ENCODE results near the gene HIPK2. TPM values are rescaled to one million over a fixed set of nuclear protein-coding genes. Genes with fewer than 3 reads are reported as not detected.

HIPK2 gene
- total RNA-seq, 1 experiment from 2014 or later, result 8.6 TPM

DNA sequence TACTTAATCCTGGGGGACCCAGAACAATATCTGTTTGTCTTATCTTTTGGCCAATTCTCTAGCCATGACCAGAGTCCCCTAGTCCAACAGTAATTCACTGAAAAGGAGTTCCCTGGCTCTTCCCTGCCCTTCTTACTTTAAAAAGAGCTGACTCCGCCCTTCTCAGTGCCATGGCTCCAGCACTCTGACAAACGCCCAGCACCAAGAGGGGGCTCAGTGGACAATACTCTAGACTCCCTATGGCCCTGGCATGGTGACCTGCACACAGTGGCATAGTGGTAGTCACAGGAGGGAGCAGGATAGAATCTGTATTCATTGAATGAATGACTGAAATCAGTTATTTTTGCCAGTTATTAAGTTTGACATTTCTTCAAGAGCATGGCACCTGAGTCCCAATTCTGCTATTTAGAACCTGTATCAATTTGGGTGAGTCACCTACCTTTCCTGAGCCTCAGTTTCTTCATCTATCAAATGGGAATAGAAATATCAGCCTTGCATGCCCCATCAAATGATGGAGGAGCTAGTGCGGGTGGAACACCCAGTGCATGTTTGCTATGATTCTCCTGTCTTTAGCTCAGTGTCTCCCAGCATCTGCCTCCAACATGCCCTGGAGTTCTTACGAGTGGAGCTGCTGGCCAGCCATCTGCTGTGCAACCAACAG, 184.9 kb downstream of the HIPK2 start:
- DNase-seq, result no peak
- Histone ChIP-seq H3K27me3 (ENCODE audit: control insufficient read depth, insufficient read depth, low read length) (no peaks in the 10 kb centered on the region), H3K36me3 (replicated peaks; ENCODE audit: control insufficient read depth, insufficient read depth, low read length) (peaks cover 2% of the 10 kb centered on the region), H3K4me3 (ENCODE audit: insufficient read depth, low read depth, low read length) (no peak overlapping the region)

GRCh38 chr7:139591550-139592195, 186.1 kb downstream of the HIPK2 start:
- H3K4me3 ChIP-seq (ENCODE audit: insufficient read depth, low read depth, low read length), result no peak overlapping the region
- peaks cover 2% of the 10 kb centered on the region for H3K36me3 ChIP-seq (replicated peaks; ENCODE audit: control insufficient read depth, insufficient read depth, low read length)
- no peak for DNase-seq
- H3K27me3 ChIP-seq (ENCODE audit: control insufficient read depth, insufficient read depth, low read length), result no peaks in the 10 kb centered on the region

DNA sequence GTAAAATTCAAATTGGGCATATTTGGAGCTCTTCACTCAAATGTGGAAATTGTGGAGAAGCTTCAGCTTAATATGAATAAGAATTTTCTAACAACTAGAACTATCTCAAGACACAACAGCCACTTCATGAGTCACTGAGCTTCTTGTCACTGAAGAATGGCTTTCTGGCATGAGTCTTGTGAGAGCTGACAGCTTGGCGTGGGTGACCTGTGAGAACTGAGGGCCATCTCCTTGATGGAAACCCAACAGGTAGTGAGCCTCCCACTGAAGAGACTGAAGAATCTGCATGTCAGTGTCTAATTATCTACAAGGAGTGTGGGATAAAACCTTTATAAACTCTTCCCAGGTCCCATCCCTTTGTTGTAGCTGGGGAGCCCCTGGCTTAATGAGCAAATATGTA, 188.3 kb downstream of the HIPK2 start:
- H3K36me3 ChIP-seq (replicated peaks; ENCODE audit: control insufficient read depth, insufficient read depth, low read length), result peaks cover 1% of the 10 kb centered on the region

DNA sequence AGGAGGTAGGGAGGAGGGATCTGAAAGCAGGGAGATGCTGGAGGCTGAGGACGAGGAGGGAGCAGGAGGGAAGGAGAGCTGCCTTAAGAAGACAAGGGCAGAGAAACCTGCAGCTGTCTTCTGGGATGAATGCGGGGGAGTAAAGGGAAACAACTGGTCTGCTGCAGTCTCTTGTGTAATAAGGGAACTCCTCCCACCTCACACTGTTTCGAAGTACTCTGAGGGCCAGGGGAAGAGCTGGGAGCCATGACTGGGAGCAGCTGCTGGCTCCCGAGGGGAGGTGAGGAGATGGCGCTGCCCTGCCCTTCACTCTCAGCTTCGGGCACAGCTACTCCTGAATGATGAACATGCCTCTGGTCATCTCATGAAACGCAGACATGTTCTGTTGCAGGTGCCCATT, 189.2 kb downstream of the HIPK2 start:
- Histone ChIP-seq H3K27me3 (ENCODE audit: control insufficient read depth, insufficient read depth, low read length) (no peaks in the 10 kb centered on the region), H3K36me3 (replicated peaks; ENCODE audit: control insufficient read depth, insufficient read depth, low read length) (no peaks in the 10 kb centered on the region; the same call in none of the 2 replicates), H3K4me3 (ENCODE audit: insufficient read depth, low read depth, low read length) (no peak overlapping the region)
- DNase-seq, result peak; percentile 57

More for the DNA sequence above, 188.3 kb downstream of the HIPK2 start:
- no peaks in the 10 kb centered on the region for H3K27me3 ChIP-seq (ENCODE audit: control insufficient read depth, insufficient read depth, low read length)
- DNase-seq, result no peak
- H3K4me3 ChIP-seq (ENCODE audit: insufficient read depth, low read depth, low read length), result no peak overlapping the region

- Histone ChIP-seq H3K36me3 (replicated peaks; ENCODE audit: control insufficient read depth, insufficient read depth, low read length) (no peaks in the 10 kb centered on the region; the same call in none of the 2 replicates), H3K27me3 (ENCODE audit: control insufficient read depth, insufficient read depth, low read length) (no peaks in the 10 kb centered on the region), H3K4me3 (ENCODE audit: insufficient read depth, low read depth, low read length) (no peak overlapping the region)
- no peak for DNase-seq
Measured at GRCh38 chr7:139587535-139587934, 190.3 kb downstream of the HIPK2 start.

- Histone ChIP-seq H3K36me3 (replicated peaks; ENCODE audit: control insufficient read depth, insufficient read depth, low read length) (no peaks in the 10 kb centered on the region; the same call in 1 of the 2 replicates), H3K27me3 (ENCODE audit: control insufficient read depth, insufficient read depth, low read length) (no peaks in the 10 kb centered on the region), H3K4me3 (ENCODE audit: insufficient read depth, low read depth, low read length) (no peak overlapping the region)
- no peak for DNase-seq
Measured at GRCh38 chr7:139586286-139586685, 191.5 kb downstream of the HIPK2 start.

- Histone ChIP-seq H3K4me3 (ENCODE audit: insufficient read depth, low read depth, low read length) (no peak overlapping the region), H3K36me3 (replicated peaks; ENCODE audit: control insufficient read depth, insufficient read depth, low read length) (no peaks in the 10 kb centered on the region; the same call in 1 of the 2 replicates), H3K27me3 (ENCODE audit: control insufficient read depth, insufficient read depth, low read length) (no peaks in the 10 kb centered on the region)
- no peak for DNase-seq
Measured at GRCh38 chr7:139585042-139585441, 192.8 kb downstream of the HIPK2 start.

DNA sequence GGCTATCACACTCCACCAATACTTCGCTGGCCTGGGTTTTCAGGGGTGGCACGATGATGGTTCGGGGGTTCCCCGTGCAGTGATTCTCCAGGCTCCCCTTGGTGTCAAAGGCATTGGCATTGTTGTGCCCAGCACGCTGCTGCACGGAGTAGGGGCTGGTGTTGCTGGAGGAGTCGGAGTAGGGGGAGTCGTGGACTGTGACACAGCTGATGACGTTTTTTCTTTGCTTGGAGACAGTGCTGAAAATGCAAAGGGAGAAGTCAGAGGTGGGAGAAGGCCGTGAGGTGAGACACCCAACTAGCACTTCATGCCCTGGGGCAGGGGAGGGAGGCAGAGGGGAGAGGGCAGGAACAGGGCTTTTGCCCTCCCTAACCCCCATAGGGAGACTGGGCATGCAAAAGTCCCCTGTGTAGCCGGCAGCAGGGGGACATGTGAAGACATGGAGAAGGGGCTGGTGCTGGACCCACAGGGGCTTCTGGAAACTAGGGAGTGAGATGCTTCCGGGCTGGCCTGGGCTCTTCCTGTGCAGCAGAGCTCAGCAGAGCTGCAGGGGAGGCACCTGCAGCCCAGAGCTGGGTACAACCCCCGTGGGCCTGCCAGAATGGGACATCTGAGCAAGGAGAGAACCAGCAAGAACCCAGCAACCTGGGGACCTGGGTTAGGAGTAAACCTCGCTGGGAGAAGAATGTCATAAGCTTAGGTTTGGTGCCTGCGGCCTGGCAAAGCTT, 193.8 kb downstream of the HIPK2 start:
- Histone ChIP-seq H3K36me3 (replicated peaks; ENCODE audit: control insufficient read depth, insufficient read depth, low read length) (no peaks in the 10 kb centered on the region; the same call in 1 of the 2 replicates), H3K27me3 (ENCODE audit: control insufficient read depth, insufficient read depth, low read length) (no peaks in the 10 kb centered on the region), H3K4me3 (ENCODE audit: insufficient read depth, low read depth, low read length) (no peak overlapping the region)
- DNase-seq, result no peak

- H3K27me3 ChIP-seq (ENCODE audit: control insufficient read depth, insufficient read depth, low read length), result no peaks in the 10 kb centered on the region
- no peaks in the 10 kb centered on the region for H3K36me3 ChIP-seq (replicated peaks; ENCODE audit: control insufficient read depth, insufficient read depth, low read length)
- no peak for DNase-seq
- H3K4me3 ChIP-seq (ENCODE audit: insufficient read depth, low read depth, low read length), result no peak overlapping the region
Measured at GRCh38 chr7:139582671-139583155, 195.1 kb downstream of the HIPK2 start.

GRCh38 chr7:139582130-139582650, 195.6 kb downstream of the HIPK2 start:
- Histone ChIP-seq H3K27me3 (ENCODE audit: control insufficient read depth, insufficient read depth, low read length) (no peaks in the 10 kb centered on the region), H3K36me3 (replicated peaks; ENCODE audit: control insufficient read depth, insufficient read depth, low read length) (no peaks in the 10 kb centered on the region), H3K4me3 (ENCODE audit: insufficient read depth, low read depth, low read length) (no peak overlapping the region)
- DNase-seq, result no peak

DNA sequence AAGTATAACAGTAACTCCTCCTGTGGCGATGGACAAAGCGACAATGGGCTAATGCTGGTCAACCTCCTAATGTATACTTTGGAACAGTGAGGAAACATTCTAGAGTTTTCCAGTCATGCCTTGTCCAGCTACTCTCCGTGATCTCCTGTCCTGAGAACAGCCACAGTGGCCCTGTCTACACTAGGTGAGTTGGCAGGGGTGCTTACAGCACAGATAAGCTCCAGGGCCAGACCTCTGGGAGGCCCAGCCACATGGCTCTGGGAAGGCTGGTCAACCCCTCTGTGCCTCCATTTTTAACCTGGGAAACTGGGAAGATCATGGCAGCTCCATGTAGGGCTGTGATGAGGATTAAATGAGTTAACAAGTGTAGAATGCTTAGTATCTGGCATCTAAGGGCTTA, 197.4 kb downstream of the HIPK2 start:
- DNase-seq, result no peak
- Histone ChIP-seq H3K4me3 (ENCODE audit: insufficient read depth, low read depth, low read length) (no peak overlapping the region), H3K36me3 (replicated peaks; ENCODE audit: control insufficient read depth, insufficient read depth, low read length) (no peaks in the 10 kb centered on the region), H3K27me3 (ENCODE audit: control insufficient read depth, insufficient read depth, low read length) (no peaks in the 10 kb centered on the region)

DNA sequence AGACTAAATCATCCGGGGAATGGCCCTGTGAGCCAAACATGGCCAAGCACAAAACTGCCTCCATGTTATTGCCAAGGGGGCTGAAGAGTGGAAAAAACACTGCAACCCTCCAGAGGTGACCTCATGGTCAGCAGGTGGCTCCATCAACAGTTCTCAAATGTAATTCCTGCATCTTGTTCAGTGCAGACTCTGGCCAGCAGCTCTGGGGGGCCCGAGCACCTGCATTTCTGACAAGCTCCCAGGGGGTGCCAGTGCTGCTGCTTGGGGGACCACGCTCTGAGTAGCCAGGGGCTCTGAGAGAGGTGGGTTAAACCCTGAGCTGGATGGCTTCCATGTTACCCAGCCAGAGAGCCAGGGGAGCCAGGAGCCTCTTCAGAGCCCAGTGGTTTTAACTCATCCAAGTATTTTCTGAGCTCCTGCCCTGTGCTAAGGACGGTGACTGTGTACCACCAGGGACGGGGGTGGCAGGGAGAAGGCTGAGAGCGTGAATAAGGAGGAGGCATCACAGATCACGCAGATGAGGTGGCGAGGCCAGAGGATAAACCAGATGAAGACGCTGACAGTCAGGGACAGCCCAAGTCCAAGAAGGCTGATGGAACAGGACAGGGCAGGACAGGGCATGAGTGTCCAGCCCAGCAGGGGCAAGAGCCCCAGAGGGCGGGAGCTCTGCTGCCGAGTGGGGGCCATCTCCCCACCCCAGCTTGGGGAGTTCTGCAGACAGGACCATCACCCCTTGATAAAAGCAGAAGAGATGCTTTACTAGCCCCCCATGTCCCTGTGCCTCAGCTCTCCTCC, 201.4 kb downstream of the HIPK2 start:
- no peaks in the 10 kb centered on the region for H3K36me3 ChIP-seq (replicated peaks; ENCODE audit: control insufficient read depth, insufficient read depth, low read length)

DNA sequence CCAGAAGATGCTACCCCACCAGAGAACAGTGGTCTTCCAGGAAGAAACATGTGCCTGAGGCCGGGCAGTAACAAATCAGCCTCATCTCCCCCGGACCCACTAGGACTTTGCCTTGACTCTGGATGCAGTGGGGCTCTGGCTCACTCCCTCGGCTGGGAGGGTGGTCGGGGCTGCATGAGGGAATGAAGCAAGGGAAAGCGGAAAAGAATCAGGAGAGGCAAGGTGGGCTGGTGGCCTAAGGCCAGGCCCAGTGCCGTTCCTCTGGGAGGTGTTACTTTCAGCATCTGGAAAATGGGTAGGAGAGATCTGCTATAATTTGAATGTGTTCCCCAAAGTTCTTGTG, 202.5 kb downstream of the HIPK2 start:
- Histone ChIP-seq H3K4me3 (ENCODE audit: insufficient read depth, low read depth, low read length) (no peak overlapping the region), H3K36me3 (replicated peaks; ENCODE audit: control insufficient read depth, insufficient read depth, low read length) (no peaks in the 10 kb centered on the region), H3K27me3 (ENCODE audit: control insufficient read depth, insufficient read depth, low read length) (no peaks in the 10 kb centered on the region)
- DNase-seq, result no peak

More for the DNA sequence above, 201.4 kb downstream of the HIPK2 start:
- DNase-seq, result no peak
- Histone ChIP-seq H3K4me3 (ENCODE audit: insufficient read depth, low read depth, low read length) (no peak overlapping the region), H3K27me3 (ENCODE audit: control insufficient read depth, insufficient read depth, low read length) (no peaks in the 10 kb centered on the region)
